HG03159 (cell line): ENCODE measurements around the gene PDE3A.

ENCODE experiments used
- ATAC-seq: cut with Tn5 transposase; IDR thresholded peaks from one replicate; pipeline ENCODE4 v1.9.1; 2021; ENCODE audit warnings: mild to moderate bottlenecking, moderate library complexity; ENCODE audit not compliant: unreplicated experiment

Gene PDE3A

GRCh38 chr12:20681334-20681733 is 313.0 kb downstream of the PDE3A start:
- no peak for ATAC-seq

DNA sequence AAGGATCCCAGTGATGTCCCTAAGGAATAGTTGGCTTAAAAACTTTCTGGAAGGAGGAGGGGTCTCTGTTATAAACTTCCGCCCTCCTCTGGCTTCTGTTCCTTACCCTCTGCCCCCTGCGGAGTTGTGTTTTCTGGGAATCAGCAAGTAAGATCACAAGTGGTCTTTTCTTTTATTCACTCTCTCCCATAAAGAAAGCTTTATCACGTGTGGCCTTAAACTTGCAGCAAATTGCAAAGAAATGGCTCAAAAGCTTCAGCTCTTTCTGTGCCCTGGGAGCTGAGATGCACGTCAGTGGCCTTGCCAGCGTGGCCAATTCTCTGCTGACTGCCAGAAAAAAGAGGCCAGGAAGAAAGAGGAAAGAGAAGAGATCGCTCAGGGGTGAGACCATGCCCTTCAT is 326.9 kb downstream of the PDE3A start, which contains the start of gene SLCO1C1:
Gene SLCO1C1, plus strand, starts transcription at position 101 of the 400 bp plus-strand sequence. CDS start 4,245 bp downstream, outside the sequence.
- ATAC-seq: no peak

GRCh38 chr12:20696181-20696905 is 328.0 kb downstream of the PDE3A start:
- ATAC-seq: no peak

GRCh38 chr12:20701106-20701505 is 332.8 kb downstream of the PDE3A start:
- ATAC-seq: no peak

GRCh38 chr12:20704860-20705259 is 336.5 kb downstream of the PDE3A start:
- no peak for ATAC-seq

DNA sequence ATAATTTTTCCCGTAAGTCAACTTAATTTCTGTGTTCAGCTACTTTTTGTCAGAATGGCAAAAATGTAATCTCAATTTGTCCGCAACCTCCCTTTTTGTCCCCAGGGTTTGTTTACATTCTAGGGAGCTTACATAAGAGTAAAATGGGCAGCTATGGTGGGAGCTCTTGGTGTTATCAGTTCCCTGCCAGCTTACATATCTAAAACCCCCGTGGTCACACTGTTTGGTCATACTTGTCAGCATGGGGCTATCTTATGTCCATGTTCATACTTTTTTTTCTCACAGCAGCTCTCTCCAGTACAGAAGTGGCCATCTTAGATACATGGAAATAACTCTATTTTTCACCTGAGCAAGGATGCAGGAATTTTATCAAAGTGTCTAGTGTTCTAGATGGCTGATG is 343.5 kb downstream of the PDE3A start:
- no peak for ATAC-seq

GRCh38 chr12:20716037-20716436 is 347.7 kb downstream of the PDE3A start:
- no peak for ATAC-seq

DNA sequence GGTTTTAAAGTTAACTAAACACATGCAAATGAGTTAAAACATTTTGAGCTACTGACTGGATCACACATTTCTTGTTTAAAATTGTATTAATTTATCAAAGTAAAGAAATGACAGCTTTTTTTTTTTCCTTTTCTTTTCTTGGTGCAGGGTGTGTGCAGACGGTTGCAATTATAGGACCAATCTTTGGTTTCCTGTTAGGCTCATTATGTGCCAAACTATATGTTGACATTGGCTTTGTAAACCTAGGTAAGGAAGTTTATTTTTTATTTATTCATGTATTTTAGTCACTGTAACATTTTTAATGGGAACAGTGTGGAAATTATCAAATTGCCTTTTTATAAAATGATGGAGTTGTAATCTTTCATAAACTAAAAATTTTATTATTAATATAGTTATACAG is 348.6 kb downstream of the PDE3A start:
- no peak for ATAC-seq

DNA sequence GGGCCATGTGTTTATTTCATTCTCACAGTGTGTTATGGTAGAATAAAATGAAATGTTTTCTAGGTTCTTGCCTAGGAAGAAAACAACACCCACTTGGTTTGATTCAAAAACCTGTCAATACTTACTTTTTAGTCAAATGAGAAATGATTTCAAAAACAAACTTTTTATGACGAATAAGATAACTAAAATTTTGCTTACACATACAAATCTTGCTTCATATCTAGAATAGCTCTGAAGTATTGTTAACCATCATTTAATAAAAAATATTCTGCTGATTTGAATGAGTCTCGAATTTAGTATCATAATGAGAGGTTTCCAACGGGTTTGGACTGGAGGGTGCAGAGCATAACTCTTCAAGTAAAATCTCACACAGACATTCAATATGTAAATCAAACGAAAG is 350.0 kb downstream of the PDE3A start:
- ATAC-seq: no peak

DNA sequence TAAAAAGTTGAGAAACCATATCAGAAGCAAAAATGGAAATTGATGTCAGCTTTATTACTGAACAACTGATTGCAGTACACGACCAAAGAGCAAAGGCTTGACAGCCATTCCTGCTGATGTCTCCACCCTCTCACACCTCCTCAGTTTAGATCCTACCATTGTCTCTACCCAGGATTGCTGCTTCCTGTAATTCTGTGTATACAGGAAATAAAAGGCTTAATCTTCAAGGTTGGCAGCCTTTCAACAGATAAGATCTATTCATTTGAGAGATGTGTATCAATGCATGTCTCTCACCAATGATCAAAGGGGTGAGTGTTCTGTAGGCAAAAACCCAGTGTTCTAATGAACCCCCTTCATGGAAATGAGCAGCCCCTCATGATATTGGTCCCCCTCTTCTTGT is 353.8 kb downstream of the PDE3A start:
- no peak for ATAC-seq

DNA sequence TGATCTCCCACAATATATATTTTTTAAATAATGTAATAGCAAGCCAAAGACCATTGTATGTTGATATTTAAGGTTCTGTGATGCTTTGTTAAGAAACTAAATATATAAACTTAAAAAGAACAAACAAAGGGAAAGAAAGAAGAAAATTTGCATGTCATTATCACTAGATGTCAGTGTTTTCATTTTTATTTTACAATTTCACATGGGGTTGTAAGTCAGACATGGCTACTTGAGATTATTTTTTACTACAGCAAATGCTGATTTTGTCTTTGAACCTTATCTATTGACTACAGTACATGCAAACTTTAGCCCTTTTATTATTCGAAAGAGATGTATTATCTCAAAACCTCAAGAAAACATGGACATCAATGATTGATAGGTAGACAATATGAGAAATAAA is 362.9 kb downstream of the PDE3A start:
- no peak for ATAC-seq
